Loucy (cell line): ENCODE results near the gene TOMM6.
A peak's percentile ranks its signal among the peaks of the same experiment; 100 is the strongest.
"Not testable (repeated sequence)": the region's sequence is repeated elsewhere in the genome, so short reads cannot be mapped to it uniquely, and the experiment has no call there.

Experiments
- H2AFZ ChIP-seq: fragments of 200-600 bp; sonication (generic); 2 replicates; pipeline ENCODE4 v1.6.0; 2016; ENCODE audit warnings: antibody characterized with exemption, mild to moderate bottlenecking, low read length, moderate library complexity
- H3F3A ChIP-seq: fragments of 200-600 bp; 2 replicates; pipeline ENCODE4 v1.6.0; 2016; ENCODE audit warnings: antibody characterized with exemption, low read depth, mild to moderate bottlenecking
- H3K27me3 ChIP-seq: fragments of 200-600 bp; sonication (generic); 2 replicates; pipeline ENCODE4 v1.6.1; 2014; ENCODE audit warnings: low read length, mild to moderate bottlenecking; ENCODE audit not compliant: insufficient read depth, poor library complexity, severe bottlenecking
- H3K36me3 ChIP-seq: fragments of 200-600 bp; sonication (generic); 2 replicates; pipeline ENCODE4 v1.6.1; 2016; ENCODE audit warnings: low read length; ENCODE audit not compliant: insufficient read depth
- H3K4me1 ChIP-seq: fragments of 200-600 bp; sonication (generic); 2 replicates; pipeline ENCODE4 v1.5.1; 2014; ENCODE audit warnings: low read length, mild to moderate bottlenecking; ENCODE audit not compliant: insufficient read depth, poor library complexity, severe bottlenecking
- H3K4me2 ChIP-seq: fragments of 200-600 bp; sonication (generic); 2 replicates; pipeline ENCODE4 v1.6.0; 2014; ENCODE audit warnings: antibody characterized with exemption, low read length, low read depth, mild to moderate bottlenecking; ENCODE audit not compliant: poor library complexity, severe bottlenecking
- H3K4me3 ChIP-seq: fragments of 200-600 bp; sonication (generic); 2 replicates; pipeline ENCODE4 v1.5.1; 2014; ENCODE audit warnings: low read length, mild to moderate bottlenecking, mixed read lengths; ENCODE audit not compliant: poor library complexity, severe bottlenecking
- H3K79me2 ChIP-seq: fragments of 200-600 bp; sonication (generic); 2 replicates; pipeline ENCODE4 v1.6.1; 2014; ENCODE audit warnings: low read length; ENCODE audit not compliant: insufficient read depth
- H3K9ac ChIP-seq: fragments of 200-600 bp; sonication (generic); 2 replicates; pipeline ENCODE4 v1.6.0; 2014; ENCODE audit warnings: mild to moderate bottlenecking, low read depth, low read length, moderate library complexity; ENCODE audit not compliant: poor library complexity, severe bottlenecking
- H3K9me2 ChIP-seq: fragments of 200-600 bp; sonication (generic); replicated peaks from 2 replicates; pipeline ENCODE4 v1.6.1; 2016; ENCODE audit warnings: low read depth, low read length, mixed read lengths
- H3K9me3 ChIP-seq: fragments of 200-600 bp; sonication (generic); 2 replicates; pipeline ENCODE4 v1.6.1; 2014; ENCODE audit warnings: mild to moderate bottlenecking, antibody characterized with exemption, low read length, low read depth; ENCODE audit not compliant: insufficient read depth
- H4K20me1 ChIP-seq: fragments of 200-600 bp; sonication (generic); 2 replicates; pipeline ENCODE4 v1.6.0; 2014; ENCODE audit warnings: antibody characterized with exemption, low read length, mild to moderate bottlenecking; ENCODE audit not compliant: insufficient read depth, poor library complexity, severe bottlenecking
- EZH2phosphoT487 ChIP-seq: fragments of 200-600 bp; IDR thresholded peaks from 2 replicates; pipeline ENCODE4 v1.6.1; 2018; ENCODE audit warnings: antibody characterized with exemption, mild to moderate bottlenecking, moderate library complexity, borderline replicate concordance
- TF ChIP-seq, protein P1 (sequence below): fragments of 200-600 bp; sonication (generic); conservative IDR thresholded peaks from 2 replicates; pipeline ENCODE4 v1.5.1; 2014; ENCODE audit warnings: mild to moderate bottlenecking, antibody characterized with exemption, low read length

The TOMM6 gene

GRCh38 chr6:41763470-41763869, 24.0 kb upstream of the TOMM6 start:
- H3F3A ChIP-seq, result no peaks in the 10 kb centered on the region
- H3K4me2 ChIP-seq, result no peak overlapping the region
- H3K4me3 ChIP-seq, result no peak overlapping the region
- no peak overlapping the region for H3K9ac ChIP-seq
- H4K20me1 ChIP-seq, result no peaks in the 10 kb centered on the region
- no peaks in the 10 kb centered on the region for H3K9me3 ChIP-seq
- TF ChIP-seq, protein P1, sequence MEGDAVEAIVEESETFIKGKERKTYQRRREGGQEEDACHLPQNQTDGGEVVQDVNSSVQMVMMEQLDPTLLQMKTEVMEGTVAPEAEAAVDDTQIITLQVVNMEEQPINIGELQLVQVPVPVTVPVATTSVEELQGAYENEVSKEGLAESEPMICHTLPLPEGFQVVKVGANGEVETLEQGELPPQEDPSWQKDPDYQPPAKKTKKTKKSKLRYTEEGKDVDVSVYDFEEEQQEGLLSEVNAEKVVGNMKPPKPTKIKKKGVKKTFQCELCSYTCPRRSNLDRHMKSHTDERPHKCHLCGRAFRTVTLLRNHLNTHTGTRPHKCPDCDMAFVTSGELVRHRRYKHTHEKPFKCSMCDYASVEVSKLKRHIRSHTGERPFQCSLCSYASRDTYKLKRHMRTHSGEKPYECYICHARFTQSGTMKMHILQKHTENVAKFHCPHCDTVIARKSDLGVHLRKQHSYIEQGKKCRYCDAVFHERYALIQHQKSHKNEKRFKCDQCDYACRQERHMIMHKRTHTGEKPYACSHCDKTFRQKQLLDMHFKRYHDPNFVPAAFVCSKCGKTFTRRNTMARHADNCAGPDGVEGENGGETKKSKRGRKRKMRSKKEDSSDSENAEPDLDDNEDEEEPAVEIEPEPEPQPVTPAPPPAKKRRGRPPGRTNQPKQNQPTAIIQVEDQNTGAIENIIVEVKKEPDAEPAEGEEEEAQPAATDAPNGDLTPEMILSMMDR, result no peak
- TF ChIP-seq EZH2phosphoT487, result no peak
- H3K36me3 ChIP-seq, result no peaks in the 10 kb centered on the region
- H3K9me2 ChIP-seq, result no peaks in the 10 kb centered on the region
- H2AFZ ChIP-seq, result no peak overlapping the region
- peaks cover 23% of the 10 kb centered on the region for H3K4me1 ChIP-seq
- H3K79me2 ChIP-seq, result no peaks in the 10 kb centered on the region
- H3K27me3 ChIP-seq, result no peaks in the 10 kb centered on the region

- Histone ChIP-seq H3K9ac (peak overlapping the region; percentile 50), H3K4me1 (peaks cover 34% of the 10 kb centered on the region), H3K4me2 (peak overlapping the region; percentile 1)
- not testable (repeated sequence) for H2AFZ ChIP-seq, H3K9me2 ChIP-seq, H3K9me3 ChIP-seq, H3K79me2 ChIP-seq, H3K4me3 ChIP-seq, H3K36me3 ChIP-seq, H4K20me1 ChIP-seq, H3F3A ChIP-seq, H3K27me3 ChIP-seq
These were observed 21.3 kb upstream of the TOMM6 start for GRCh38 chr6:41766043-41766664.

DNA sequence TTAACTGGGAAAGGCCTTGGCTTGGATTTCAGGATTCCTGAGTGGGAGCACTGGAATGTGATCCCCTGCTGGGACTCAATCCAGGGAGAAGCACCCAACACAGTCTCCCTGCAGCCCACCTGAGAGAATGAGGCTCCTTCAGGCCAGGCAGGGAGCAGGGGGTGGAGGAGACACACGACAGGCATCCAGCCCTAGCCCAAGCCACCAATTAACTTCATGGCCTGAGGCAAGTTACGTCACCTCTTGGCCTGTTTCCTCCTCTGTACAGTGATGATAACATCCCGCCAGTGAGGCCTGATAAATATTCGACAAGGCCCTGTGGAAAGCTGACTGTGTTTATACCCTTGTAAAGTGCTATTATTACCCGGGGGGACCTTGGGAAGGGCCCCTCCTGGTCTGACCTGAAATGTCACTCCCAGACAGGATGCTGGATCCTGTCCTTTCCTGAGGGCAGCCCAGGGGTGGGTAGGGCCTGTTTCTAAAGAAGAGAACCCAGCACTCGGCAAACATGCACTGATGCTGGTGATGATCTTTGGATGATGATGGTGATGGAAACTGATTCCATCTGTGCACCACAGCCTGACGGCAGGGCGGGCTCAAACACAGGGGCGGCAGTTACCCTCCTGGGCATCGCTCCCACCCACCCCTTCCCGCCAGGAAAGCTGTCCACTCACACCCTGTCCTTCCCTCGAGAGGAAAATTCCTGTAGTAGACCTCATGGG, 20.2 kb upstream of the TOMM6 start:
- Histone ChIP-seq H3K9me3 (no peaks in the 10 kb centered on the region), H3K79me2 (no peaks in the 10 kb centered on the region), H3F3A (no peaks in the 10 kb centered on the region), H3K9me2 (no peaks in the 10 kb centered on the region), H3K9ac (peak overlapping the region; percentile 63), H3K36me3 (peaks cover 7% of the 10 kb centered on the region; the same call in 1 of the 2 replicates), H3K4me1 (peaks cover 34% of the 10 kb centered on the region), H3K27me3 (no peaks in the 10 kb centered on the region), H3K4me3 (no peak overlapping the region), H3K4me2 (peak overlapping the region; percentile 1), H2AFZ (no peak overlapping the region), H4K20me1 (no peaks in the 10 kb centered on the region)
- TF ChIP-seq EZH2phosphoT487, result no peak
- TF ChIP-seq, protein P1, result no peak
